Thoracic aorta (tissue), 2 donors: ENCODE results near the gene HRNR. TPM values are rescaled to one million over a fixed set of nuclear protein-coding genes. Genes with fewer than 3 reads are reported as not detected.
"Not testable (repeated sequence)": the region's sequence is repeated elsewhere in the genome, so short reads cannot be mapped to it uniquely, and the experiment has no call there.

Experiments
- ATAC-seq: fragments of 150-250 bp; one replicate; pipeline ENCODE4 v1.8.0; 2017; ENCODE audit warnings: low read depth; ENCODE audit not compliant: insufficient number of reproducible peaks, low FRiP score
- DNase-seq: peaks from one replicate; pipeline ENCODE4 v3.0.0-alpha.2; 2020; ENCODE audit warnings: low spot score
- H3K27ac ChIP-seq, 2 donors: fragments of 200-600 bp; sonication (generic); 1 replicate in 1 of 2; 2 replicates in 1 of 2; pipeline ENCODE4 v1.5.1; 2016; ENCODE audit warnings: mild to moderate bottlenecking in 2 of 2, moderate library complexity in 2 of 2
- H3K27me3 ChIP-seq: fragments of 200-600 bp; sonication (generic); replicated peaks from 2 replicates; pipeline ENCODE4 v1.6.0; 2016; ENCODE audit warnings: mild to moderate bottlenecking; ENCODE audit not compliant: insufficient read depth
- H3K36me3 ChIP-seq: fragments of 200-600 bp; sonication (generic); one replicate; pipeline ENCODE4 v1.5.1; 2016
- H3K4me1 ChIP-seq, 2 donors: fragments of 200-600 bp; sonication (generic); 1 replicate in 1 of 2; 2 replicates in 1 of 2; pipeline versions ENCODE4 v1.5.1 to v1.6.0; 2016; ENCODE audit warnings: low read depth in 2 of 2, mild to moderate bottlenecking in 1 of 2; ENCODE audit not compliant: control insufficient read depth in 1 of 2
- H3K4me3 ChIP-seq: fragments of 200-600 bp; sonication (generic); 2 replicates; pipeline ENCODE4 v1.5.1; 2016; ENCODE audit warnings: mild to moderate bottlenecking
- H3K9me3 ChIP-seq: fragments of 200-600 bp; sonication (generic); 2 replicates; pipeline ENCODE4 v1.5.1; 2016
- CTCF ChIP-seq: fragments of 200-600 bp; sonication (generic); IDR thresholded peaks from one replicate; pipeline ENCODE4 v1.5.1; 2019; ENCODE audit warnings: antibody characterized with exemption
- total RNA-seq, 2 donors: library from RNA; depleted of rRNA; stranded (reverse); fragments of >200 nt; gene quantifications; one replicate each; pipeline versions ENCODE4 v1.1.0 to v1.2.3, GENCODE V29; 2016

HRNR gene
- total RNA-seq, 2 donors from 2014 or later, result not detected

- DNase-seq (no peak), ATAC-seq (no peak)
- Histone ChIP-seq H3K27ac (no peak overlapping the region), H3K4me3 (no peak overlapping the region), H3K36me3 (no peaks in the 10 kb centered on the region), H3K9me3 (no peaks in the 10 kb centered on the region), H3K27me3 (no peaks in the 10 kb centered on the region), H3K4me1 (no peaks in the 10 kb centered on the region)
- no peak for TF ChIP-seq CTCF
Observed at GRCh38 chr1:152237093-152237492, 13.1 kb upstream of the HRNR start.

- Histone ChIP-seq H3K36me3 (no peaks in the 10 kb centered on the region), H3K4me3 (no peak overlapping the region), H3K27ac (no peak overlapping the region), H3K27me3 (no peaks in the 10 kb centered on the region), H3K4me1 (no peaks in the 10 kb centered on the region), H3K9me3 (no peaks in the 10 kb centered on the region)
- TF ChIP-seq CTCF, result no peak
- no peak for DNase-seq
- ATAC-seq, result no peak
Observed at GRCh38 chr1:152228831-152229230, 4.8 kb upstream of the HRNR start.

- Histone ChIP-seq H3K4me3 (no peak overlapping the region), H3K9me3 (no peaks in the 10 kb centered on the region), H3K4me1 (no peaks in the 10 kb centered on the region), H3K36me3 (no peaks in the 10 kb centered on the region), H3K27me3 (no peaks in the 10 kb centered on the region), H3K27ac (no peak overlapping the region)
- TF ChIP-seq CTCF, result no peak
- DNase-seq (no peak), ATAC-seq (no peak)
Observed at GRCh38 chr1:152227310-152227928, 3.4 kb upstream of the HRNR start.

- H3K4me1 ChIP-seq, result no peaks in the 10 kb centered on the region
- H3K27me3 ChIP-seq, result no peaks in the 10 kb centered on the region
- DNase-seq (no peak), ATAC-seq (no peak)
- H3K9me3 ChIP-seq, result no peaks in the 10 kb centered on the region
- no peaks in the 10 kb centered on the region for H3K36me3 ChIP-seq
- TF ChIP-seq CTCF, result no peak
- no peak overlapping the region for H3K27ac ChIP-seq
- no peak overlapping the region for H3K4me3 ChIP-seq
Observed at GRCh38 chr1:152225678-152226077, 1.7 kb upstream of the HRNR start.

GRCh38 chr1:152220166-152221163, 3.5 kb downstream of the HRNR start:
- H3K36me3 ChIP-seq, result no peaks in the 10 kb centered on the region
- H3K27me3 ChIP-seq, result no peaks in the 10 kb centered on the region
- H3K9me3 ChIP-seq, result no peaks in the 10 kb centered on the region
- TF ChIP-seq CTCF, result no peak
- no peaks in the 10 kb centered on the region for H3K4me1 ChIP-seq
- no peak for ATAC-seq
- no peak overlapping the region for H3K4me3 ChIP-seq
- H3K27ac ChIP-seq, result no peak overlapping the region
- DNase-seq, result no peak

- not testable (repeated sequence) for H3K27ac ChIP-seq, H3K4me3 ChIP-seq, DNase-seq, H3K27me3 ChIP-seq, H3K9me3 ChIP-seq, ATAC-seq, H3K4me1 ChIP-seq, H3K36me3 ChIP-seq
Observed at GRCh38 chr1:152219438-152219837, 4.6 kb downstream of the HRNR start.
